GM21381 (cell line): ENCODE measurements around the gene SNRNP70.
"Not testable (repeated sequence)": the region's sequence is repeated elsewhere in the genome, so short reads cannot be mapped to it uniquely, and the experiment has no call there.

Source experiments
- ATAC-seq: cut with Tn5 transposase; IDR thresholded peaks from one replicate; pipeline ENCODE4 v1.9.1; 2021; ENCODE audit warnings: mild to moderate bottlenecking, moderate library complexity; ENCODE audit not compliant: unreplicated experiment

The SNRNP70 gene

DNA sequence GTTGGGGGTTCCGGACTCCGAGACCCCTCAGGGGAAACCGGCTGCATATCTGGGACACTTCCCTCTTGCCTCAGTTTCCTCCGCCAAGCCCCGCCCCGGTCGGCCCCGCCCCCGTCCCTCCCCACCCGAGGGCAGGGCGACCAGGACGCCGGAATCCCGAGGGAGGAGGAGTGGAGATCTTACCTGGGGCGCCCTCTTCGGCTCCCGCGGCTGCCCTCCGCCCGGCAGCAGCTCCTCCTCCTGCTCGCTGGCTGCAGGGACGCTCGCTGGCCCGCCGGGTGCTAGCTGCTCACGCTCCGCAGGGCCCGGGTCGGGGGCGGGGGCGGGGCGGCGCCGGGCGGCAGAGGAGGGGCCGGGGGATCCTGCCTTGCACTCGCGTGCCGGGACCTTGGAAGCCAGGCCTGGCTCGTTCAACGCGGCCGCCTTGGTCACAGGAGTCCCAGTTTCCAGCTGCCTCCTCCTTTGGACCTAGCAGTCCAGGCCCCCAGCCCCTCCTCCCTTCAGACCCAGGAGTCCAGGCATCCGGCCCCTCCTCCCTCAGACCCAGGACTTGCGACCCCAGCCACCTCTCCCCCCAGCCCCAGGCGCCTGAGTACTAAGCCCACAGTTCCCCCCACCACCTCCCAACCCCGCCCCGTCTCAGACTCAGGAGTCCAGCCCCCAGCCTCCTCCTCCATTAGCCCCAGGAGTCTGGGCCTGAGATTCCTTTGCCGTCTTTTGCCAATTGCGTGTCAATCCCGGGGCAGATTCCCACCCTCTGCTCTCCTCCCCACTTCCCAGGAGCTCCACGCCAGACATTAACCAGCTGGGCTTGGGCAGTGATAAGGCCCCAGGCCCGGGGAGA is 20.3 kb upstream of the SNRNP70 start, which contains the start of gene NTF4:
TSS of gene NTF4 (minus strand) at position 51 of the 844 bp plus-strand sequence. CDS start 2,821 bp downstream, outside the sequence.
- ATAC-seq = no peak

DNA sequence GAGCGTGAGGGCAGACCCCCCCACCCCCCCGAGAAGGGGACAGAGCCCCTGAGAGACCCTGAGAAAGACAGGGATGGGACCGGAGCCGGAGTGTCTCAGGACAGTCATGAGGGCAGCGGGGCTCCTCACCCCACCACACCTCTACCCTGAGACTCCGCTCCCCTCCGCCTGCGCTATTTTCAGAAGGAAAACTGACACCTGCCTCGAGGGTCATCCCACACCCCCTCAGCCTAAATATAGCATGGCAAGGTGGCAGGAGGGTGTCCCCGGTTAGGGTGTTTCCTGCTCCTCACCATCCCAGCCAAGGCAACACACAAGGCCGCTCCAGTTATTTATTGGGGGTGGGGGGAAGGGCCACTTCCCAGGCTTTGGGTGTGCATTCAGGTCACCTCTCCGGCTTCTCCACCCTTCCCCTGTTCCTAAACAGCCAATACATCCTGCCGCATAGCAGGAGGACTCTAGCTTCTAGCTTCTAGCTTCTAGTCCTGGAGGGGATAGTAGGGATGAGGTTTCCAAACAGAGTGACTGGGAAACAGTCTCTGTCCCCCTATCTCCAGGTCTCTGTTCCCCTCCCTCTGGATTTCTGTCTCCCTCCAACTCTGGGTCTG is 19.2 kb upstream of the SNRNP70 start:
- no peak for ATAC-seq

DNA sequence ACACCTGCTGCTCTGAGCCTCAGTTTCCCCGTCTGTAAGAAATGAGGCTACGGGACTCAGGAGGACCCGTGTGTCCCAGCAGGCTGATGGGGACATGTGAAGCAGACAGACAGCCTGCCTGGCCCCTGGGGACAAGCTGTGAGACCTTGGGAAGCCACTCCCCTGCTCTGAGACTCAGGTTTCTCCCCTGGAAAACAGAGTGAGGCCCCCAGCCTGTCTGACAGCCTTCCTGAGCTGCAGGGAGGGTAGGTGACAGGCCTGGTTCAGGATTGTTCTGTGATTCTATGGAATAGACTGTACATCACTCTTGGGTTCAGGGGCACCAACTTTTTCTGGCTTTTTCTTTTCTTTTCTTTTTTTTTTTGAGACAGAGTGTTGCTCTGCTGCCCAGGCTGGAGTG is 17.7 kb upstream of the SNRNP70 start:
- no peak for ATAC-seq

DNA sequence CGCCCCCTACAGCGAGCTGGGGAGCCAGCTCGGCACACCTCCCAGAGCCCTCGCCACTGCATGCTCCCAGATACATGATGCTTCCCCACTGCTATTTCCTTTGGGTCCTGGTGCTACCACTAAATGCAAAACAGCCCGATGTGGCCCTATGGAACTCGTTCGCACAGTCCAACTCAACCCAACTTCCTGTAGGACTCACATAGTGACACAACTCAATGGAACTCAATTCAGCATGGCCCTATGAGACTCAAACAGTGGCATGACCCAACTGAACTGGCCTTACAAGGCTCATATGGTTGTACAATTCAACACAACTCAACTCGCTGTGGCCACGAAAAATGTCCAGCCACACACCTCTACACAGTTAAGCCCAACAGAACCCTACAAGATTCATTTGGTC is 16.2 kb upstream of the SNRNP70 start:
- no peak for ATAC-seq

DNA sequence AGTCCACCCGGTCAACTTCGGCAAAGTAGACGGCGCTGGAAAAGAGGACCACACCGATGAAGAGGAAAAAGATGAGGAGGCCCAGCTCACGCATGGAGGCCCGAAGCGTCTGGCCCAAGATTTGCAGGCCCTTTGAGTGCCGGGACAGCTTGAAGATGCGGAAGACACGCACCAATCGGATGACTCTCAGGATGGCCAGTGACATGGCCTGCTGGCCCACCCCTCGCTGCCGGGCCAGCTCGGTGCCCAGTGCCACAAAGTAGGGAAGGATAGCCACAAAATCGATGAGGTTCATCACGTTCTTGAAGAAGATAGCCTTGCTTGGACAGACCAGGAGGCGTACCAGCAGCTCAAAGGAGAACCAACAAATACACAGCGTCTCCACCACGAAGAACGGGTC is 14.8 kb upstream of the SNRNP70 start:
- no peak for ATAC-seq

DNA sequence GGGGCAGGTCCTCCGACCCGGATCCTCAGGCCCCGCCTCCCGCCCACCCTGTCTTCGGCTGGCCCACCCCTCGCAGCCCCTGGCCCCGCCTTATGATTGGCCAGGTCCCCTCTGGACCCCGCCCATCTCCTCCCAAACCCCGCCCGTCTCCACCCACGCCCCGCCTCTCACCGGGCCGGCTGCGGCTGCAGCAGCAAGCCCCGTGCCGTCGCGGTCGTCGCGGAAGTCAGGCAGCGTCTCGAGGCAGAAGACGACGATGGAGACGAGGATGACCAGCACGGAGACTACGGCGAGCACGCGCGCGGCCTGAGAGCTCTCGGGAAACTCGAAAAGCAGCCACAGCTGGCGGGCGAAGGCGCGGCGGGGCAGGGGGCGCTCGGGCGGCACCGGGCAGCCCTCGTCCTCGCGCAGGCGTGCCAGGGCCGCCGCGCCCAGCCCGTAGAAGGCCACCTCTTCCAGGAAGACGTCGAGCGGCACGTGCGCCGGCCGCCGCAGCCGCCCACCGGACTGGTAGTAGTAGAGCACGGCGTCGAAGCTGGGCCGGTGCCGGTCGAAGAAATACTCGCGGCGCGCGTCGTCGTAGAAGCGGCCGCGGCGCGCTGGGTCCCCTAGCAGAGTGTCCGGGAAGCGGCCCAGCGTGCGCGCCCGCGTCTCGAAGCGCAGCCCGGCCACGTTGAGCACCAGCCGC is 13.2 kb upstream of the SNRNP70 start:
- ATAC-seq = no peak

DNA sequence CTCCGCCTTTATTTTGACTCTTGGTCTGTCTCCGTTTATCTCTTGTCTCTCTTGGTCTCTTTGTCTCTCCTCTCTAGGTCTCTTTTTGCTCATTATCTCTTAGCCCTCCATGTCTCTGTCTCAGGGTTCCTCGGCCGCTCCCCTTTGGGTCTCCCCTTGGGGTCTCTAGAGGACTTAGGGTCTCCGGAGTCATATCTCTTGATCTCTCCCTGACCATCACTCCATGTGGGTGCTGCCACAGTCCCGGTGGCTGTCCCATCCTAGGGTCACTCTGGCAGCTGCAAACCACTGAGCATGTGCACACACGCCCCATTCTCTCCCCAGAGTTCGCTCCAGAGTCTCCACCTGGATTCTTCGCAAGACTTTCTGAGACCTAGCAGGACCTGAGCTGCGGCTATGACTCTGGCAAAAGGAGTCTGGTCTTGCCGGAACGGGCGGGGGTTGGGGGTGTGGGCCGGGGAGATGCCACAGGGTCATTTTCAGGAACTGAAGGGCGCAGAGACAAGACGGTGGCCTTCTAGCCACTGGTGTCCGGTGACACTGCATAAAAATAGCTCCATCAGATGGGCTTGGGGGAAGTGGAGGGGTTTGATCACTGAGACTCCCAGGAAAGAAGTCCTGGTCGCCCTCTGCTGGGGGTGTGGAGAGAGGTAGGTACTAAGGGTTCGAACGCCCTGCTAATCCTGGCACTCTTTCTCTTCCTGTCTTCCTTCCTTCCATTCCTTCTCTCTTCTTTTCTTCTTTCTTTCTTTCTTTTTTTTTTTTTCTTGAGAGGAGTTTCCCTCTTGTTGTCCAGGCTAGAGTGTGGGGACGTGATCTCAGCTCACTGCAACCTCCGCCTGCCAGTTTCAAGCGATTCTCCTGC is 11.5 kb upstream of the SNRNP70 start:
- no peak for ATAC-seq

DNA sequence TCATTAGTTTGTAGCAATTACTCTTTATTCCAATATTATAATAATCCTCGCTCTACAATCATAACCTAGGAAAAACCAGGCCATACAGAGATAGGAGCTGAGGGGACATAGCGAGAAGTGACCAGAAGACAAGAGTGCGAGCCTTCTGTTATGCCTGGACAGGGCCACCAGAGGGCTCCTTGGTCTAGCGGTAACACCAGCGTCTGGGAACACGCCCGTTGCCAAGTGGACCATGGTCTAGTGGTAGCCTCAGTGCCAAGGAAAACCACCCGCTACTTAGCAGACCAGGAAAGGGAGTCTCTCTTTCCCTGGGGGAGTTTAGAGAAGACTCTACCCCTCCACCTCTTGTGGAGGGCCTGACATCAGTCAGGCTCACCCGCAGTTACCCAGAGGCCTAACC is 10.4 kb upstream of the SNRNP70 start:
- ATAC-seq = not testable (repeated sequence)

DNA sequence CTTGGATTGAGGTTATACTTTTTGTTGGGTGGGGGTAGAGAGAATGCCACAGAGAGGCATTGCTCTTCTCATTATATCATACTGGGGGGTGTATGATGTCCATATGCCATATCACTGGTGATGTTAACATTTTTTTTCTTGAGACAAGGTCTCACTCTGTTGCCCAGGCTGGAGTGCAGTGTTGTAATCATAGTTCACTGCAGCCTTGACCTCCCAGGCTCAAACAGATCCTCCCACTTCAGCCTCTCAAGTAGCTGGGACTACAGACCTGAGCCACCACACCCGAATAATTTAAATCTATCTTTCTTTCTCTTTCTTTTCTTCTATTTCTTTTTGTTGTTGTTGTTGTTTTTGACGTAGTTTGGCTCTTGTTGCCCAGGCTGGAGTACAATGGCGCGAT is 4.9 kb upstream of the SNRNP70 start:
- ATAC-seq = no peak

DNA sequence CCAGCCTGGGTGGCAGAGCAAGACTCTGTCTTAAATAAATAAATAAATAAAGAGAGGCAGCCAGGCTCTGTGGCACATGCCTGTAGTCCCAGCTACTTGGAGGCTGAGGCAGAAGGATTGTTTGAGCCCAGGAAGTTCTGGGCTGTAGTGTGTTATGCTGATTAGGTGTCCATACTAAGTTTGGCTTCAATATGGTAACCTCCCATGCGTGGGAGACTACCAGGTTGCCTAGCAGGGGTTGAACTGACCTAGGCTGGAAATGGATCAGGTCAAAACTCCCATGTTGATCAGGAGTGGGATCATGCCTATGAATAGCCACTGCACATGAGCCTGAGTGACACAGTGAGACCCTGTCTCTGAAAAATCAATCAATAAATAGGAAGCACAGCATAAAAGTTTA is 4.0 kb upstream of the SNRNP70 start:
- ATAC-seq = no peak

DNA sequence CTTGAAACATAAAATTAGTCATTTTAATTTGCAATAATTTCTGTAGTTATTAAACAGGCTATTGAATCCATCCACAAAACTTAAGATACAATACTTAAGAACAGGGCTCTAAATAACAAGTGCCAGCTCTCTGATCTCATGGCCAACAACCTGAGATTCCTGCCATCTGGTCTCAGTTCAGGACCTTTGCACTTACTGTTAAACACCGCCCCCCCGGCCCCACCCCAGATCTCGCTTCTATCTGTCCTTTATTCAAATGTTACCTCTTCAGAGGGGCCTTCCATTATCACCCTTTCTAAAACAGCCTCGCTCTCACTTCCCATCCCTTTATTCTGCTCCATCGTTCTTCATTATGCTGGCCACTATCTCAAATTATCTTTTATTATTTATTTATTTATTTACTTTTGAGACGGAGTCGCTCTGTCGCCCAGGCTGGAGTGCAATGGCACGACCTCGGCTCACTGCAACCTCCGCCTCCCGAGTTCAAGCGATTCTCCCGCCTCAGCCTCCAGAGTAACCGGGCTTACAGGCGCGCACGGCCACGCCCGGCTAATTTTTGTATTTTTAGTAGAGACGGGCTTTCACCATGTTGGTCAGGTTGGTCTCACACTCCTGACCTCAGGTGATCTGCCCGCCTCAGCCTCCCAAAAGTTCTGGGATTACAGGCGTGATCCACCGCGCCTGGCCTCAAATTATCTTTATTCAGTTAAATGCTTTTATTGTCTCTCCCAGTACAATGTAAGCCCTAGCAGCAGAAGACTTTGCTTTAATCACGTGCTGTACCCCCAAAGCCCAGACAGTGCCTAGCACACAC is 838 bp upstream of the SNRNP70 start:
- no peak for ATAC-seq

DNA sequence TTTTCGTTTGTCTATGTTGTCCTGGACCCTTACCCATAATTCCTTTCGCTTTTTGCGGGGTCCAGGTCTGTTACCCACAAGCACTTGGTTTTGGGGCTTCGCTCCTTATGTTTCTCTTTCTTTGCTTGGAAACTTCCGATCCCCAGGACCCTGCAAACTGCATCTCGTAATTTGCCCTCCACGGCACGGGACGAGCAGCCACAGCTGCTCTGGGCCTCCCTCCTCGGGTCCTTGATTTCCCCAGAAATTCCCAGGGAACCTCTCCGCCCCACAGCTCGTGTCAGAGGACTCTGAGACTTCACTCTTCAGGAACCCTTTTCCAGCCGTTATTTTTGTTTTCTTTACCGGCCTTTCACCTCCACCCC is 599 bp downstream of the SNRNP70 start:
- no peak for ATAC-seq

DNA sequence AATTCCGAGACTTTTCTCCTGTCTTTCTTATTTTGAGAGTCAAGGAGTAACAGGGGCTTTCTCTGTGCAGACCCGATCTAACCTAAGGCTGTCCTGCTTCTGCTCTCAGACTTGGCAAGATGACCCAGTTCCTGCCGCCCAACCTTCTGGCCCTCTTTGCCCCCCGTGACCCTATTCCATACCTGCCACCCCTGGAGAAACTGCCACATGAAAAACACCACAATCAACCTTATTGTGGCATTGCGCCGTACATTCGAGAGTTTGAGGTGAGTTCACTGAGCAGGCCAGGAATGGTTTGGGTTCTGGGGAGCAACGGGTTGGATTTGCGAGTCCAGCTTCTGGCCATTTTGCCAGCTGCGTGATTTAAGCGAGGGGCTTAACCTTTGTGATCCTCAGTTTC is 1.0 kb downstream of the SNRNP70 start:
- no peak for ATAC-seq

DNA sequence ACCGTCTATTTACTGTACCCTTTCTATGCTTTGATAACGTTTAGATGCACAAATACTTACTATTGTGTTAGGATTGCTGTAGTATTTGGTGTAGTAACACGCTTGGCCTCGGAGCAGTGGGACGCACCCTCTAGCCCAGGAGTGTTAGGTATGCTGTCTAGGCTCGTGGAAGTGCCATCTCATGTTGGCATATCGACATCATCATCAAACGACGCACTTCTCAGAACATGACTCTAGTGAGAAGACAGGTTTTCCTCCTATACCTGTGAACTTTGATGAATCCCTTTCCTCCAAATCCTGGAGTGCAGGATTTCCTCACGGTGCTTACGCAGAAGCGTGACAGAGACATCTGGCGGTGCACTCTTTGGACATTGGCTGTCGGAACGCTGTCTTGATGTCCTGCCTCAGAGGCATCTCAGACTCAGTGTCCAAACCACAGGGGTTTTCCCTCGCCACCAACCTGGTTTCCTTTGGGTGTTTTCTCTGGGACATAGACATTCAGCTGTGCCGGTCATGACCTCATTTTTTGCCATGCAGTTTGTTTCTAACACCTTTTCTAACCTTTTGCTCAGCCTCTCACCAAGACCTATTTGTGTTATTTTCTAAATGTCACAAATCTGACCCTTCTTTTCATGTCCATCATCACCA is 6.3 kb downstream of the SNRNP70 start:
- no peak for ATAC-seq

DNA sequence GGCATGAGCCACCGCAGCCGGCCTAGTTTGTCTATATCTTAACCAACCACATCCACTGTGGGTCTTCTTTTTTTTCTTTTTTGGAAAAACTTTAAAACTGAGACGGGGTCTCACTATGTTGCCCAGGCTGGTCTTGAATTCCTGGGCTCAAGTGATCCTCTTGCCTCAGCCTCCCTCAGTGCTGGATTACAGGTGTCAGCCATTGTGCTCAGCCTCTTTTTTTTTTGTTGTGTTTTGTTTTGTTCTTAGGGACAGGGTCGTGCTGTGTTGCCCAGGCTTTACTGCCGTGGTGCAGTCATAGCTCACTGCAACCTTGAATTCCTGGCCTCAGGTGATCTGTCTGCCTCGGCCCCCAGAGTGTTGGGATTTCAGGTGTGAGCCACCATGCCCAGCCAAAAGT is 7.4 kb downstream of the SNRNP70 start:
- no peak for ATAC-seq

DNA sequence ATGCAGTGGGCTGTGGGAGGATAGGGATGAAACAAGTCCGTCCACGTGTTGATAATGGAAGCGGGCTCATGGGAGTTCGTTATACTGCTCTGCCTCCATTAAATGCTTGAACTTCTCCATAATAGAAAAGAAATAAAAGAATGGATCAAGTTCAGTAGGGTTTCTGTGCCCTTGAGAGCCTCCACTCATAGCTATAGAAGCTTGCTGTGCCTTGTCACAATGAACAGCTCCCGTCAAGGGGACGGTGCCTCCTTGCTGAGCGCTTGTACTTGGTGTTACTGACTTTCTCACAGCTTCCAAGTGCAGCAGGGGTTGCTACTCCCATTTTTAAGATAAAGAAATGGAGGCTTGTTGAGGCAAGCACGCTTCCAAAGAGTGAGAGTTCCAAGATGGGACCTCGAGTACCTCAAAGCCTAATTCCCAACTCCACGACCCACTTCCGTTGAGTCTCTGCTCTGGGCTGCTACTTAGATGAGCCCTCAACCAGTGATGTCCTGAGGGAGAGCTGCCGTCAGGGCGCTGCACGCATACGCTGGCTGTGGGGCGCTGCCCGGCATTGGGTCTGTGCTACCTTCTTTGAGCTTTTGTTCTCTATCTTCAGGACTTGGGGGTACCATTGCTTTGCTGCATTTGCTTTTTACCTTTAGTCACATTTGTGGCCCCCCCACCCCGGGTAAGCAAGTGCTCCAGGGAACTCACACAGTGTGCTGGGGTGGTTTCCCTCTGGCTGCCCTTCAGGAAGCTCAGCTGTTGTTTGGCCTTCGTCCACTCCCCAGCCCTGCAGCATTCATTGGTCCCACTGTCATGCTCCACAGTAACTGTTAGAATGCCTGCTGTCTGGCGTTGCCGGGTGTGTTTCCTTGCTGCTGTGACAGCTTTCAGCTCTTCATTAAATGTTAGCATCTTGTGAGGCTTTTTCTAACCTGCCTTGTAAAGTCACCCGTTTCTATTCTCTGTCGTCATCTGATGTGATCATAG is 9.5 kb downstream of the SNRNP70 start:
- ATAC-seq = no peak

DNA sequence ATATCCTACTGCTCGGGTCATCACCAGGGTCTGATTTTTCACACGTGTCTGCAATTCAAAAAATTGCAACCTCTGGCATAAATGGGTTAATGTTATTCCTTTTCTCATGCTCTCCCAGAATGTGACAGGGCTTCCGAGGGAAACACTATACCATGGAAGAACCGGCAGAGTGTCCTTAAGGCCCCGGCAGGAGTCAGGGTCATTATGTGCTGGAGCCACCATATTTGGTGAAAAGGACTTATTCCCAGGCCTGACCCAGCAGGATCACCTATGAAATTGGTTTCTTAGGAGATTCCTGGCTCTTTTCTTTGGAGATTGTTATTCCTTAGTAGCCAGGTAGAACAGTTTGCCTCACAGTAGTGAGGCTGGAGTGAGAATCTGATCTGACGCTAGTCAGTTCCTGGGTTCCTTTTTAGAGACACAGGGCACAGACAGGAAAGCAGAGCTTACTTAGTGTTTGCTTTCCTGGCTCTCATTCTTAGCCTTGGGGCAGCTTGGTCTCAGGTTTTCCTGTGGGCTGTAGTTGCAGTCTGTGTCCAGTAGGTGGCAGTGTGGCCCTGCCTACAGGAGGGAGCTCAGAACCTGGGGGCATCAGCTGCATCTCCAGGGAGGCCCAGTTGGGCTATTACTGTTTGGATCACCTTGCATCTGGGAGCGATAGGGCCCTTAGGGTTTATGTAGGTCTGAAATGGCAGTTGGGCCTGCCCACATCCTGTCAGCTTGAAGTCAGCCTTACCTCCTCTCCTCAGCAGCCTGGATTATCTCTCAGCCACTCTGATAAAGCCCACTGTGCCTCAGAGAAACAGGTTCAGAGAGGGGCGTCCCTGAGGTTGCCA is 12.4 kb downstream of the SNRNP70 start:
- no peak for ATAC-seq

DNA sequence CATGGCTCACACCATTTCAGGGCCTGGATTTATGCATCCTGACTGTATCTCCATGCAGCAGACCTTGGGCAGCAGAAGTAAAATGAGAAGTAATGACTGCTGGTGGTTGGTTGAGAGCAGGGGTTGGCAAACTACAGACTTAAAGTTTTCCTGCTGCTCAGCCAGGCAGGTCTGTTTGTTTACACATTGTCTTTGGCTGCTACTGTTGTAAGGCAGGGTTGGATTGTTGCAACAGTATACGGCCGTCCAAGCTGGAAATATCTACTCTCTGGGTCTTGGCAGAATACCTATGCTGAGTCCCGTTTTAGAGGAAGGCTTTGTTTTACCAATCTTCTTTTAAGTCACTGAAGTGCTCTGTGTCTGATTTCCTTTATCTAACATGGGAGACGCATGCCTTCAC is 13.5 kb downstream of the SNRNP70 start:
- no peak for ATAC-seq
